NCI-H2029 (cell line): Measurements from ENCODE around the gene DMBT1.
"Not testable (repeated sequence)": the region's sequence is repeated elsewhere in the genome, so short reads cannot be mapped to it uniquely, and the experiment has no call there.

Experiments used
- DNase-seq: peaks from one replicate; lab custom pipeline; 2025; lab: John Stamatoyannopoulos, UW

The DMBT1 gene

GRCh38 chr10:122586070-122586469 lies 25.5 kb downstream of the DMBT1 start:
- not testable (repeated sequence) for DNase-seq

GRCh38 chr10:122587098-122587760 lies 26.7 kb downstream of the DMBT1 start:
- no peak for DNase-seq

GRCh38 chr10:122588381-122588780 lies 27.8 kb downstream of the DMBT1 start:
- no peak for DNase-seq

- no peak for DNase-seq
These were observed 29.6 kb downstream of the DMBT1 start for GRCh38 chr10:122590153-122590552.

- no peak for DNase-seq
These were observed 31.2 kb downstream of the DMBT1 start for GRCh38 chr10:122591736-122592135.

GRCh38 chr10:122592161-122592560 lies 31.6 kb downstream of the DMBT1 start:
- DNase-seq, result no peak

GRCh38 chr10:122617476-122618270 lies 57.1 kb downstream of the DMBT1 start:
- DNase-seq, result no peak

GRCh38 chr10:122618461-122619165 lies 58.1 kb downstream of the DMBT1 start:
- DNase-seq, result no peak

GRCh38 chr10:122620961-122621360 lies 60.4 kb downstream of the DMBT1 start:
- not testable (repeated sequence) for DNase-seq

GRCh38 chr10:122624546-122624945 lies 64.0 kb downstream of the DMBT1 start:
- DNase-seq, result no peak

- DNase-seq, result no peak
These were observed 70.0 kb downstream of the DMBT1 start for GRCh38 chr10:122630526-122630925.

- no peak for DNase-seq
These were observed 71.5 kb downstream of the DMBT1 start for GRCh38 chr10:122632031-122632430.

GRCh38 chr10:122632576-122632975 lies 72.0 kb downstream of the DMBT1 start:
- DNase-seq, result no peak

- no peak for DNase-seq
These were observed 76.4 kb downstream of the DMBT1 start for GRCh38 chr10:122636953-122637352.

GRCh38 chr10:122637376-122637775 lies 76.8 kb downstream of the DMBT1 start:
- peak; percentile 30 for DNase-seq

GRCh38 chr10:122638106-122638505 lies 77.6 kb downstream of the DMBT1 start:
- DNase-seq, result no peak

GRCh38 chr10:122639801-122640200 lies 79.2 kb downstream of the DMBT1 start:
- DNase-seq, result peak; percentile 29

- no peak for DNase-seq
These were observed 80.4 kb downstream of the DMBT1 start for GRCh38 chr10:122640921-122641320.

- no peak for DNase-seq
These were observed 82.4 kb downstream of the DMBT1 start for GRCh38 chr10:122642726-122643605.

GRCh38 chr10:122643931-122644534 lies 83.5 kb downstream of the DMBT1 start:
- DNase-seq, result no peak
